Measurements from ENCODE around the gene THSD4. TPM values are rescaled to one million over a fixed set of nuclear protein-coding genes. Genes with fewer than 3 reads are reported as not detected.

Gene THSD4
- total RNA-seq, 6 experiments from 2014 or later, result 5.2 to 21.8 (median 13.7) TPM

- intact Hi-C loops (cut with DNase I), result no loop called here
- TF ChIP-seq CTCF (IDR thresholded peaks at IDR 0.05) (no peak), POLR2A (IDR thresholded peaks at IDR 0.05) (no peak)
- Histone ChIP-seq H3K36me3 (no peaks in the 10 kb centered on the region), H3K27me3 (no peaks in the 10 kb centered on the region), H3K4me3 (no peak overlapping the region), H3K9me3 (no peaks in the 10 kb centered on the region), H3K27ac (no peak overlapping the region), H3K4me1 (no peaks in the 10 kb centered on the region)
- WGBS (ENCODE audit: insufficient coverage, low coverage, low lambda C conversion rate, missing lambda C conversion rate), result 81% methylated on average over 4 of the region's 4 CpGs
- DNase-seq (no peak), ATAC-seq (no peak)
These were observed 76.0 kb downstream of the THSD4 start for GRCh38 chr15:71191296-71191695.

- intact Hi-C loops (cut with DNase I), result no loop called here
- no peaks in the 10 kb centered on the region for H3K27me3 ChIP-seq
- no peaks in the 10 kb centered on the region for H3K36me3 ChIP-seq
- WGBS (ENCODE audit: insufficient coverage, low coverage, low lambda C conversion rate, missing lambda C conversion rate), result 80% methylated on average over 7 of the region's 7 CpGs
- no peak for DNase-seq
- ATAC-seq, result no peak
- H3K4me1 ChIP-seq, result no peaks in the 10 kb centered on the region
- TF ChIP-seq POLR2A (IDR thresholded peaks at IDR 0.05), result no peak
- no peak for TF ChIP-seq CTCF (IDR thresholded peaks at IDR 0.05)
- H3K9me3 ChIP-seq, result no peaks in the 10 kb centered on the region
- H3K4me3 ChIP-seq, result no peak overlapping the region
- no peak overlapping the region for H3K27ac ChIP-seq
These were observed 77.5 kb downstream of the THSD4 start for GRCh38 chr15:71192816-71193215.

GRCh38 chr15:71194286-71194685 is 79.0 kb downstream of the THSD4 start:
- TF ChIP-seq CTCF (IDR thresholded peaks at IDR 0.05) (no peak), POLR2A (IDR thresholded peaks at IDR 0.05) (no peak)
- 100% methylated on average over 1 of the region's 6 CpGs for WGBS (ENCODE audit: insufficient coverage, low coverage, low lambda C conversion rate, missing lambda C conversion rate)
- Histone ChIP-seq H3K36me3 (no peaks in the 10 kb centered on the region), H3K27me3 (no peaks in the 10 kb centered on the region), H3K4me3 (no peak overlapping the region), H3K4me1 (no peaks in the 10 kb centered on the region), H3K9me3 (no peaks in the 10 kb centered on the region), H3K27ac (no peak overlapping the region)
- intact Hi-C loops (cut with DNase I), result no loop called here
- ATAC-seq, result no peak
- DNase-seq, result no peak

GRCh38 chr15:71195242-71195641 is 80.0 kb downstream of the THSD4 start:
- H3K4me3 ChIP-seq, result no peak overlapping the region
- H3K9me3 ChIP-seq, result no peaks in the 10 kb centered on the region
- ATAC-seq (peak; percentile 54 to 71 (median 62)), DNase-seq (no peak)
- intact Hi-C loops (cut with DNase I), result no loop called here
- no peaks in the 10 kb centered on the region for H3K4me1 ChIP-seq
- whole genome bisulfite sequencing (ENCODE audit: insufficient coverage, low coverage, low lambda C conversion rate, missing lambda C conversion rate), result 78% methylated on average over 1 of the region's 1 CpG
- no peak overlapping the region for H3K27ac ChIP-seq
- peak; percentile 29 to 55 (median 38) for TF ChIP-seq CTCF (IDR thresholded peaks at IDR 0.05)
- TF ChIP-seq POLR2A (IDR thresholded peaks at IDR 0.05), result no peak
- H3K27me3 ChIP-seq, result no peaks in the 10 kb centered on the region
- no peaks in the 10 kb centered on the region for H3K36me3 ChIP-seq

- Histone ChIP-seq H3K9me3 (no peaks in the 10 kb centered on the region), H3K4me1 (peaks cover 0 to 6% (median under 1%) of the 10 kb centered on the region in 4 donors), H3K27me3 (no peaks in the 10 kb centered on the region), H3K27ac (no peak overlapping the region), H3K36me3 (no peaks in the 10 kb centered on the region), H3K4me3 (no peak overlapping the region)
- intact Hi-C loops (cut with DNase I), result no loop called here
- TF ChIP-seq POLR2A (IDR thresholded peaks at IDR 0.05) (no peak), CTCF (IDR thresholded peaks at IDR 0.05) (no peak)
- no CpG with 5 or more reads among the region's 3 CpGs for WGBS (ENCODE audit: insufficient coverage, low coverage, low lambda C conversion rate, missing lambda C conversion rate)
- ATAC-seq (no peak), DNase-seq (no peak)
These were observed 82.3 kb downstream of the THSD4 start for GRCh38 chr15:71197620-71198019.
